GM19351 (cell line): Measurements from ENCODE around the gene ENO1.
"Not testable (repeated sequence)": the region's sequence is repeated elsewhere in the genome, so short reads cannot be mapped to it uniquely, and the experiment has no call there.

ENCODE experiments used
- ATAC-seq: cut with Tn5 transposase; IDR thresholded peaks from one replicate; pipeline ENCODE4 v1.9.1; 2021; ENCODE audit warnings: mild to moderate bottlenecking, moderate library complexity; ENCODE audit not compliant: unreplicated experiment

ENO1 gene

DNA sequence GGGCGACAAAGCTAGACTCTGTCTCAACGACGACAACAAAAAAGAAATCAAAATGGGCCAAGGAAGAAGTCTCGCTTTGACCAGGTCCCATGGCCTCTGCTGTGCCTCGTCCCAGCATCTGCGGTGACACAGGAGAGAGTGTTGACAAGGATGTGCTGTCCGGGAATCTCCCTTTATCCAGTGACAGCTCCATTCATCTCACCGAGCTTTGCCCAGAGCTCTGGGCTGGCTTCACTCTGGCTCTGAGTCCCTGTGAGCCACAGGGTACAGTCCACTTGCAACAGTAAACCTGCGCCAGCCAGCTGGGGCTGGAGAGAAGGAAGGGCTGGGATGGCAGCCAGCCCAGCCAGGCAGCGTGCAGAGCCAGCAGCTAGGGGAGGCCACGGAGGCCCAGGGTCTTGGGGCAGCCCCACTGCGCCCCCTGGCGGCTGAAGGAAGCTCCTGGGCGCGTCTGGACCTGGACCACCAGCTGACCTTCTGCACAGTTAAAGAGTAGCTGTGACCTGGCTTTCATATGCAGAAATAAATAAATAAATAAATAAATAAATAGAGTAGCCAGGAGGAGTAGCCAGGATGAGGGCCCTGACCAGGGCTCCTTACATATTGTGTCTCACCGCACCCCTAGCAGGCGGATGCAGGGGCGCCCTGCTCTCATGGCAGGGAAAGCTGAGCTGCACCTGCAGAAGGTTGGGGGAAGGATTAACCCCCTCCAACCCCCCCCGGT lies 29.7 kb downstream of the ENO1 start:
- peak; percentile 54 for ATAC-seq

DNA sequence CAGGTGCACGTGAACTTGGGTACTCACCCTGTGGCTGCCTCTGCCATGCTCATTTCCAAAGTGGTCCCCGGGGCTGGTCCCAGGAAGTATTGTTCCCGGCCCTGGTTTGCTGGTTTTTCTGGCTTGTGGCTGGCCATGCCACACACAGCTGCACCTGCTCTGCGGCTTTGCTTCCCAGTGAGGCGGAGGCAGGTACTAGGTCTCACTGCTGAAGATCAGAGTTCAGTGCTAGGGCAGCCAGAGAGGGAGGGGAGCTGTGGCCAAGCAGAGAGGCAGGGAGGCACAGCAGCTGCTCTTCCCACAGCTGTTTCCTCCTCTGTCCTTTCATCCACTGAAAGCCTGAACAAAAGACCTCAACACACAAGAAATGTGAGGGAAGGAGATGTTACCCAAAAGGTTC lies 30.5 kb downstream of the ENO1 start:
- no peak for ATAC-seq

DNA sequence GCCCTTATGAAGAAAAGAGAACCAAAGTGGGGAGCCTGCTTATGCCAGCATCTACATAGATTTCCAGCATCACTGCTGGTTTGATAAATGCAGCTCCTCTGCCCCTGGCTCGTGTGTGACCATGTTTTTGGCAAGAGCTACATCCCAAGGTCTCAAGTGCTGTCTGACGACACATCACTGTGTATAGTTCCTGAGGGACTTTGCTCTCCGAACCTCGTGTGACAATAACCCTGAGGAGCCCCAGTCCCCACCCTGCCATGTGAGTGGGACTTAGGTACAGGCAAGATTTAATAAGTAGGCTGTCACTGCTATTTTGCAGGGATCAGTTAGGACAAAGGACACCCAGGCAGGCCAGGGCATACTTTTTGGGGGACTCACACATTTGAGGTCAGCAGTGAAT lies 32.2 kb downstream of the ENO1 start:
- no peak for ATAC-seq

DNA sequence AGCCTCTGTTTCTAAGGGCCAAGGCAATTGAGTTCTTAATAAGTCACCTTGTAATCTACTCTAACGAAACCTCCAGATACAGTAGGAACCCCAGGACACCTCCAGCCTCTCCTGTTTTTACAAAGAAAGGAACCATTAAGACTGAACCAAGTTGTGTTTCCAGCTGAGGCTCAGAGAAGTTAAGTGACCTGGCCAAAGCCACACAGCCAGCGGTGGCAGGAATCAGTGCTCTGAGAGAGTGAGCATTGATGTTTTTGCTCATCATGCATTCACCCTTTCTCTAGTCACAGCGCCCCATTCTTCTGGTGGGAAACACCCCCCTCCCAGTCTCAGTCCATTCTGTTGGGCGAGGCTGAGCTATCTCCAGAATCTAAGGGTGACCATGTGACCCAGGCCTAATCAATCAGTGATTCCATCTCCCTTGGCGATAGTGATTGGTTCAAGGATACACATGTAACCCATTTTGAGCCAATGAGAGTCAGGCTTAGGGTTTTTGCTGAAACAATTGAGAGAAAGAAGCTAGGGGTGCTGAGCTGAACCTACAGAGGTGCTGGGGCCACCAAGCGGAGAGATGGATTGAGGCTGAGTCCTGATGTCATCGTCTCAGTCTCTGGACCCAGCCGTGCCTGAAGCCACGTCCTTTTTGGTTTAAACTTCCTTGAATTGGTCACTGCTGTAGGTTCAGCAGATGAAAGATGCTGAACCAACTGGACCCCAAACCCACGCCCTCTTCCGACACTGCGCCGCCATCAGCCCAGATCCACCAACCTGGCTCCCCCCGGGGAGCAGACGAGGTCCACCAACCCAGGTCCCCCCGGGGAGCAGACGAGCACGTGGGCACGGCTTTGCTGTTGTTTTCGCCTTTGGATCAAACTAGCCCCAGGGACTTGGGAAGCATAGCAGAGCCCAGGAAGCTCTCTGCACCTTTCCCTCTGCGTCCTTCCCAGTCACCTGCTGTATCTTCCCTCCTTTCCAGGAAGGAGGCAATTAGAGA lies 33.1 kb downstream of the ENO1 start:
- ATAC-seq: no peak

DNA sequence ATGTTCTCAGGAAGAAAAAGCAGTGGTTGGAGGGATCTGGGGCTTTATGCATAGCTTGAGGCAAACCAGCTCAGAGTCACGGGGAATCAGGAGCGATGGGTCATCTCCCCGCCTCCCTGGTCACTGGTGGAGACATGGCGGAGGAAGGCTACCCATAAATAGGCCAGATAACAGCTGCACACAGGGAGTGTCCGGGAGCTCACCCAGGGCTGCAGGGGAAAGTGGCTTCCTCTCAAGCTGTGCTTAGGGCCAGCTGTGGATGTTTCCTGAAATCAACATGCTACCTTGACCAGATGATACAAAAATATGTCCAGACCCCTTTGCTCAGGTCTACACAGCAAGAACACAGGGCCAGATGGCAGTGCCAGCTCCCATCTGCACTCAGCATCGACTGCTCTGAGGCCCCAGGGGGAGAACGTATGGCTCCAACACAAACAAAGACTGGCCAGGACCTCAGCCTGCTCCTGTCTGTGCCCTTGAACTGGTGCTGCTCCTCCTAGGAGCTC lies 33.9 kb downstream of the ENO1 start:
- ATAC-seq: no peak

DNA sequence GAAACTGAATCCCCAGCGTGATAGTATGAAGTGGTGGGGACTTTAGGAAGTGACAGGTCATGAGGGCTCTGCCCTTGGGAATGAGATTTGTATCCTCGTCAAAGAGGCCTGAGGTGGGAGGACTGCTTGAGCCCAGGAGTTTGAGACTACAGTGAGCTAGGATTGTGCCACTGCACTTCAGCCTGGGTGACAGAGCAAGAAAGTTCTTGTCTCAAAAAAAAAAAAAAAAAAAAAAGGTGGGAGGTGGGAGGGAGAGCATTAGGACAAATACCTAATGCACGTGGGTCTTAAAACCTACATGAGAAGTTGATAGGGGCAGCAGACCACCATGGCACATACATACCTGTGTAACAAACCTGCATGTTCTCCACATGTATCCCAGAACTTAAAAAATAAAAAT lies 37.1 kb downstream of the ENO1 start:
- ATAC-seq: no peak

DNA sequence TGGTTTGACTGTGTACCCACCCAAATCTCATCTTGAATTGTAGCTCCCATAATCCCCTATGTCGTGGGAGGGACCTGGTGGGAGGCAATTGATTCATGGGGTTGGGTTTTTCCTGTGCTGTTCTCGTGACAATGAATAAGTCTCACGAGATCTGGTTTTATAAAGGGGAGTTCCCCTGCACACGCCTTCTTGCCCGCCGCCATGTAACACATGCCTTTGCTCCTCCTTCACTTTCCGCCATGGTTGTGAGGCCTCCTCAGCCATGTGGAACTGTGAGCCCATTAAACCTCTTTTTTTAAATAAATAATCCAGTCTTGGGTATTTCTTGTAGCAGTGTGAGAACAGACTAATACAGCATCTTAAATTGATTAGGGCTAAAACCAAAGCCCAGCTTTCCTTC lies 38.5 kb downstream of the ENO1 start:
- no peak for ATAC-seq

DNA sequence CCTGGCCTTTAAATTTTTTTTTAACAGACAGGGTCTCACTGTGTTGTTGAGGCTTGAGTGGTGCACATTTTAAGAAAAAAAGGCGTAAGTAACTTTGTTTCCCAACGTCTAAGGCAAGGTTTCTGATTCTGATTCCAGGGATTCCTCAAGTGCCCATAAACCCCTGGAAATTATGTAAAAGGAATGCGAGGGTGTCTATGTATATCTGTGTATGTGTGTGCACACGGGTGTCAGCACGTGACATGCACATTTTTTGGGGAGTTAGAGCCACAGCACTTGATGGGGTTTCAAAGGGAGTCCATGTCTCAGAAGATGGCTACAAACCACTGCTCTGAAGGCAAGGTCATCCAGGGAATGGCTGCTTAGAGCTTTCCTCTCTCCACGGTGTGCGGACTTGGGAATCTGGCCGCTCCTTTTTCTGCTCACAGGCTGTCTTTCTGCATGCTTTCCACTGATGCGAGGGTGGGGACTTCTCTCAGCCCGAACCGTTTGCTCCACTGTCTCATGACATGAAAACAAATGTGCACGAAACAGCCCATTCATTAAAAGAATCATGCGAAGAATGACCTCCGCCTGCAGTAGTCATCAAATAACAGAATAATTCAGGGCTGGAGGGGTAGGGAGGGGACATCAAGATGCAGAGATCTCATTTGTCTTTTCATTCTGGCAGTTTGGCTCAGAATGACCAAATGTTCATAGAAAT lies 42.4 kb downstream of the ENO1 start:
- ATAC-seq: no peak

DNA sequence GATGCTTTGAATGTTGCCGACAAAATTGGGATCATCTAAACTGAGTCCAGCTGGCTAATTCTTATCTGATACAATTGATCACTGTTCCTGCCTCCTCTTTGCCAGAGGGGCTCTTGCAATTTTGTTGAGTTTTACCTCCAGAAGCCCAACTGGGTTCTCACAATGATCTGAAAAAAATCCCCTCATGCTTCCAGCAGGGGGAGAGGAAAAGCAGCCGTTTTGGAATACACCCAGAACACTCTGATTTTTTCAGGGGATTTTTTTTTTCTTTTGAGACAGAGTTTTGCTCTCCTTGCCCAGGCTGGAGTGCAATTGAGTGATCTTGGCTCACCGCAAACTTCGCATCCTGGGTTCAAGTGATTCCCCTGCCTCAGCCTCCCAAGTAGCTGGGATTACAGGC lies 47.1 kb downstream of the ENO1 start:
- no peak for ATAC-seq

DNA sequence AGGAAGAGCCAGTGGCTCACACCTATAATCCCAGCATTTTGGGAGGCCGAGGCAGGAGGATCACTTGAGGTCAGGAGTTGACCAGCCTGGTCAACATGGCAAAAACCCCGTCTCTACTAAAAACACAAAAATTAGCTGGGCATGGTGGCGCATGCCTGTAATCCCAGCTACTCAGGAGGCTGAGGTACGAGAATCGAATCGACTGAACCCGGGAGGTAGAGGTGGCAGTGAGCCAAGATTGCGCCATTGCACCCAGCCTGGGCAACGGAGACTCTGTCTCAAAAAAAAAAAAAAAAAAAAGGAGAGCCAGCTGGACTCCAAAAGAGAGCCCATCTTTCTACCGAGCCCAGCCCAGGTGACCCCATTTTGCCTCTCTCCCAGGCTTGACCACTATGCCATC lies 47.8 kb downstream of the ENO1 start:
- not testable (repeated sequence) for ATAC-seq

DNA sequence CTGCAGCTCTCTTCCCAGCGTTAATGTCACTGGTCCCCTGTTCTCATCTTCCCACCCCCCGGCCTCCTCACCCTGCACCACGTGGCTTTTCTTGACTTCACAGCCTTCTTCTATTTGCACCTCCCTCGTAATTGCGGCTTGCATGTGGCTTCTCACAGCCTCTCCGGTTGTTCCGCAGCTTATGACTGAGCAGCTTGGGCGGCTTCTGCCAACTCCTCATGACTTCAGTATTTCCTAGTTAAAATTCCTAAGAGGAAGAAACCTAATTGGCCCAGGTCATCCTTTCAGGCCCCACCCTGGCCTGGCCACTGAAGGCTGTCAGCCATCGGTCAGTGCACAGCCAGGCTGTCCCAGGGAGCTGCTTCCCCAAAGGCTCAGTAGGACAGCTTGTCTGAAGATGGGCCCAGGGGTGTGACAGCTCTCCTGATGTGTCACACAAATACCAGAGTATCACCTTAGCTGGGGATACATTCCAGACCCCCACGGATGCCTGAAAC lies 52.5 kb downstream of the ENO1 start:
- no peak for ATAC-seq

DNA sequence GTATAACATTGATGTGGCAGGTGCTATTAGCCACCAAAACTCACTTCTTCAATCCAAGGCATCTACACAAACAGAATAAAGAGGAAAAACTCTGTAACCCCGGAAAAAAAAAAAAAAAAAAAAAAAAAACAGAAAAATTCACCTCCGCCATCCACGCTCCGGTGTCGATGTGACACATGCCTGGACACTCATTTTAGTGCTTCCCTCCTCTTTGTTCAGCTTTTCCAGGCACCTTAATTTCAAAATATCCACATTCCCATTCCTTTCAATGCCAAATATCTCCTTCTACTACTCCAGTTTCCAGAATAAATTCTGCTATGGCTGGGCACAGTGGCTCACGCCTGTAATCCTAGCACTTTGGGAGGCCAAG lies 55.2 kb downstream of the ENO1 start:
- no peak for ATAC-seq

DNA sequence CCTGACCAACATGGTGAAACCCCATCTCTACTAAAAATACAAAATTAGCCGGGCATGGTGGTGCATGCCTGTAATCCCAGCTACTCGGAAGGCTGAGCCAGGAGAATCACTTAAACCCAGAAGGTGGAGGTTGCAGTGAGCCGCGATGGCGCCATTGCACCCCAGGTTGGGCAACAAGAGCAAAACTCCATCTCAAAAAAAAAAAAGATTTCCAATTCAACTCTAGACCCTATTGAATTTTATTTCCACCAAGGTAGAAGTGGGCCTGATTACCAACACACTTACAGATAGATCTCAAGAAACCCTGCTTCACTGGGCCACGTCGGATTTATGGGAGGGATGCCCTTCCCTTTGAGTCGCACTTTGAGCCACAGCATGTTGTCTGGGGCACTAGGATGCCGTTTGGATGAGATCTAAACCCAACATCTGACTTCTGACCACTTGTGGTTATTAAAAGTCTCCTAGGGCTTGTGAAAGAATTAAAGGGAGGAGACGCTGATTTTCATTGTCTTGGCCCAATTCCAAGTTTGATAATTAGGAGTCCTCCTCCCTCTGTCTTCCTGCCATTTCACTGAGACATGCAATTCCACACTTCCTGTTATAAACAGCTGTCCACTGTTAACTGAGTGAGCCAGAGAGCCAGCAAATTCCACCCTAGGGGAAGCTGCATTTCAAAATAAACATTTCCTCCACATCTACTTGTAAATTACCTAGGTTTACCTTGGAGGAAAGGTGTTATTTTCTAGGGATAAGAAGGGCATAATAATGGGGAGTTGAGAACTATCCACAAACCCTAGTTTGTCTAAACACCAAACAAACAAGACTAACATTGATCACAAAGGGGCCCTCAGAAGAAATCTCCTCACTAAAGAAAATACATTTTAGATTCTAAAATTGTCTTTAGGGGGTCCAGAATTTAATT lies 55.9 kb downstream of the ENO1 start:
- no peak for ATAC-seq

DNA sequence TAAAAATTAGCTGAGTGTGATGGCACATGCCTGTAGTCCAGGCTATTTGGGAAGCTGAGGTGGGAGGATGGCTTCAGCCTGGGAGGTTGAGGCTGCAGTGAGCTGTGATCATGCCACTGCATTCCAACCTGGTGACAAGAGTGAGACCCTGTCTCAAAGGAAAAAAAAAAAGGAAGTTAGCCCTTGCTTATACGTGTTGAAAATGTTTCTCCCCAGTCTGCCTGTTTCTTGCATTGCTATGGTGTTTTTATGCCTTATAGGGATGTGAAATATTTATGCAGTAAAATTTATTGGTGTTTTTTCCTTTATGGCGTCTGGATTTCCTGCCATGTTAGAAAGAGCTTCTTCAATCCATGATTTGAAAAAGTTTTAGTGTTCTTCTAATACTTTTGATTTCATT lies 57.4 kb downstream of the ENO1 start:
- ATAC-seq: no peak

DNA sequence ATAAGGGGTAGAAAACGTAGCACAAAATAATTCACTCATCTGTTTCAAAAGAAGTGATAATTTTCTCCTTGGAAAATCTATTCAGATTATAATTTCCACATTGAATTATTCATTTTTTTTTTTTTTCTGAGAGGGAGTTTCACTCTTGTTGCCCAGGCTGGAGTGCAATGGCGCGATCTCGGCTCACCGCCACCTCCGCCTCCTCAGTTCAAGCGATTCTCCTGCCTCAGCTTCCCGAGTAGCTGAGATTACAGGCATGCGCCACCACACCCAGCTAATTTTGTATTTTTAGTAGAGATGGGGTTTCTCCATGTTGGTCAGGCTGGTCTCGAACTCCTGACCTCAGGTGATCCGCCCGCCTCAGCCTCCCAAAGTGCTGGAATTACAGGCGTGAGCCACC lies 59.7 kb downstream of the ENO1 start:
- not testable (repeated sequence) for ATAC-seq

DNA sequence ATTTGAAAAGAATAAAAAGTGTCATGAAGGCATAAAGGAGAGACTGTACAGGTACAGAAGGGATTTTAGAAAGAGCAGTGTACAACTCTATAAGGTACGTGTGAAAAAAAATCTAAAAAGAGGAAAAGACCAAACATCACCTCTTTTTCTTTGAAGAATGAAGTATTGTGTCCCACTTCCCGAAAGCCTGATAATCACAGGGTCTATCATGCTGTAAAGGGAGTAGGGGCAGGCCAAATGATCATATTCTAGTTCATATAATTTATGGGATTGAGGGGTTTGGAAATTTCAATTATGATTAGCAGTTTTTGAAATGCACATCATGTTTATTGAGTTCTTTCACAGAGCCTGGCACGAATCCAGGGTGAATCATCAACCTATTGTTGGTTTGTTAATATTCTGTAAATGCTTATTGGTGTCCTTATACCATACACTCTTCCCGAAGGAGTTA lies 60.1 kb downstream of the ENO1 start:
- no peak for ATAC-seq

DNA sequence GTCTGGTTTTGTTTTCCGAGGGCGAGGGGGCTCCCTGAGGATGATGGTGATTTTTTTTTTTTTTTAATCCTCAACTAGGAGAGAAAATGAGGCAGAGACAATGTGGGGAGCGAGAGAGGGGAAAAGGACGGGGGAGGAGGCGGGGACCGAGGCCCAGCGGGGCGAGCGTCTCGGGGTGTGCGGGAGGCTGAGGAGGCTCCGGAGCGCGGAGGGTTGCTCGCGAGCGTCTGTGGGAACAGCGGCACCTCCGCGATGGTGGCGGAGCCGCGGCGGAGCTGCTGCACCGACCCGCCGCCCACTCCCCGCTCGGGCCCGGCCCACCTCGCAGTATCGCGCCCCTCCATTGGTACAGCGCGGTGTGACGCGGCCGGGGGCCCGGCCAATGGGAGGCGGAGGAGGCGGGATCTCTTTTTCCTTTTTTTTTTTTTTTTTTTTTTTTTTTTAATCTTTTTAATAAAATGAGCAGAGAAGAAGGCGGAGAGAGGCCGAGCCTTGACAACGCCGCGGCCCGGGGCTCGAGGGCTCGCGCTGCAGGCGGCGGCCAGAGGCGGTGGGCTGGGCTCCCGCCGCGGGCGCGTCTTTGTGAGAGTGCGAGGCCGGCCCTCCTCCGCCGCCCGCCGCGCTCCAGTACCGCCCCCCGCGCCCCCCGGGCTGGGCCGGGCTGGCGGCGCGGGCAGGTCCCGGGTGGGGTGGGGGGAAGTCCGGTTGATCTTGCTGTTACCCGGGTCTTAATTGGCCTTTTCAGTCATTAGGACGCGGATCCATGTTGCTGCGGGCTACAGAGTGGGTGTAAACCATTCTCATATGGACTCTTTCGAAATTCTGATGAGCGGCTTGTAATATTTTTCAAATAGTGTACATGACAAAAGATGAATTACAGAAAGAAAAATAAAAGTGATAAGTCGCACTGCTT lies 60.8 kb downstream of the ENO1 start, which contains the start of gene RERE:
RERE (minus strand) TSS at position 229 of the 913 bp plus-strand sequence.
- ATAC-seq: peak; percentile 90

DNA sequence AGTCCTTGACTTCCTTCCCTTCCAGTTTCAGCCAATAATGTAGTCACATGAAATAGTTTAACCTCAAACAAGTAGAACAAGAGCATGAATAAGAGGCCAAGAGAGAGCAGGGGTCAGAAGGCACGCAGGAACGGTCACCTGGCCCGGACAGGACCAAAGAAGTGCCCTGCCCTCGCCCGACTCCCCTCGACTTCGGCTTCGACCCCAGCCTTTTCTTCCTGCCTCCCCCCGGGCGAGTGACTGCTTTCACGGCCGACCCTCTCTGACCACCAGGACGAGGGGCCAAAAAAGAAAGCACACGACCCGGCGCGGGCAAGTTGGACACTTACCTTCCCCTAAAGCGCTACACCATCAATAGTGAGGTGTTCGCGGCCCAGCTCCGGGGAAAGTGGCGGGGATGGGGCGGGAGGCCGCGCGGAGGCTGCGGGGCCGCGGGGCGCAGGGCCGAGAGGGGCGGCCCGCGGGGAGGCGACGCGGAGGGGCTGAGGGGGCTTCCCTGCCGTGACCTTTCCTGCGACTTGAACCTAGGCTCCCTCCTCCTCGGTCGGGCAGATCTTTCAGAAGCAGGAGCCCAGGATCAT lies 61.6 kb downstream of the ENO1 start:
- ATAC-seq: no peak
